A673 (cell line): ENCODE results near the gene ZNF777. TPM values are rescaled to one million over a fixed set of nuclear protein-coding genes. Genes with fewer than 3 reads are reported as not detected.
"Not testable (repeated sequence)": the region's sequence is repeated elsewhere in the genome, so short reads cannot be mapped to it uniquely, and the experiment has no call there.

Source experiments
- BruUV-seq: library from RNA; stranded (reverse); fragments of 400-500 nt; replicated peaks from 2 replicates; lab custom pipeline; 2021; lab: Mats Ljungman, UMichigan
- CTCF ChIA-PET: fragments of 300-600 bp; sonication (Branson Sonifier 250); formaldehyde crosslinking; loops from one replicate; lab custom pipeline; 2022; ENCODE audit warnings: antibody characterized with exemption; lab: Charles Lee
- POLR2A ChIA-PET: fragments of 300-600 bp; sonication (Branson Sonifier 250); formaldehyde crosslinking; loops from one replicate; lab custom pipeline; 2022; ENCODE audit warnings: antibody characterized with exemption; ENCODE audit not compliant: low non-redundant PET; lab: Charles Lee
- DNase-seq: peaks from one replicate; pipeline ENCODE4 v3.0.0-alpha.2; 2015; ENCODE audit warnings: low spot score
- H3K27ac ChIP-seq: fragments of 200-600 bp; sonication (generic); 2 replicates; pipeline ENCODE4 v1.5.1; 2016; ENCODE audit warnings: mixed run types, low read depth, mild to moderate bottlenecking, mixed read lengths, antibody characterized with exemption, low read length; ENCODE audit not compliant: poor library complexity, severe bottlenecking
- H3K27me3 ChIP-seq: fragments of 200-600 bp; sonication (generic); replicated peaks from 2 replicates; pipeline ENCODE4 v1.6.1; 2017; ENCODE audit warnings: mixed run types, low read depth, mild to moderate bottlenecking, mixed read lengths, antibody characterized with exemption, low read length; ENCODE audit not compliant: insufficient read depth, poor library complexity
- H3K36me3 ChIP-seq: fragments of 200-600 bp; sonication (generic); 2 replicates; pipeline ENCODE4 v1.6.1; 2016; ENCODE audit warnings: mixed run types, mild to moderate bottlenecking, mixed read lengths, antibody characterized with exemption, low read length; ENCODE audit not compliant: insufficient read depth, poor library complexity, severe bottlenecking
- H3K4me1 ChIP-seq: fragments of 200-600 bp; sonication (generic); 2 replicates; pipeline ENCODE4 v1.6.1; 2017; ENCODE audit warnings: mixed run types, mild to moderate bottlenecking, mixed read lengths, antibody characterized with exemption, low read length; ENCODE audit not compliant: insufficient read depth, poor library complexity, severe bottlenecking
- H3K4me3 ChIP-seq: fragments of 200-600 bp; sonication (generic); 2 replicates; pipeline ENCODE4 v1.5.1; 2016; ENCODE audit warnings: low read depth, mixed run types, mild to moderate bottlenecking, mixed read lengths, low read length; ENCODE audit not compliant: poor library complexity, severe bottlenecking
- H3K9me3 ChIP-seq: fragments of 200-600 bp; sonication (generic); 2 replicates; pipeline ENCODE4 v1.6.1; 2016; ENCODE audit warnings: mixed run types, low read depth, mild to moderate bottlenecking, mixed read lengths, antibody characterized with exemption, low read length; ENCODE audit not compliant: poor library complexity, severe bottlenecking
- CTCF ChIP-seq: fragments of 300-800, 200-600 bp; sonication (generic); conservative IDR thresholded peaks from 2 replicates; pipeline ENCODE4 v1.5.1; 2017; ENCODE audit warnings: low read depth, mild to moderate bottlenecking, antibody characterized with exemption, low read length, moderate library complexity, mixed read lengths
- EZH2 ChIP-seq: fragments of 200-600 bp; sonication (generic); IDR thresholded peaks from 2 replicates; pipeline ENCODE4 v1.6.1; 2017; ENCODE audit warnings: borderline replicate concordance, low read depth, mild to moderate bottlenecking, mixed read lengths, antibody characterized with exemption, low read length; ENCODE audit not compliant: poor library complexity, severe bottlenecking
- intact Hi-C: fragments of 100-400 bp; cut with micrococcal nuclease; formaldehyde crosslinking; loops from one replicate; pipeline ENCODE4 v1.10.0; 2022; ENCODE audit not compliant: unreplicated experiment
- total RNA-seq: library from RNA; stranded (reverse); gene quantifications from 2 replicates; pipeline ENCODE4 v1.2.3, GENCODE V29; 2021

Gene ZNF777
- total RNA-seq, 1 experiment from 2014 or later = 19.3 TPM

DNA sequence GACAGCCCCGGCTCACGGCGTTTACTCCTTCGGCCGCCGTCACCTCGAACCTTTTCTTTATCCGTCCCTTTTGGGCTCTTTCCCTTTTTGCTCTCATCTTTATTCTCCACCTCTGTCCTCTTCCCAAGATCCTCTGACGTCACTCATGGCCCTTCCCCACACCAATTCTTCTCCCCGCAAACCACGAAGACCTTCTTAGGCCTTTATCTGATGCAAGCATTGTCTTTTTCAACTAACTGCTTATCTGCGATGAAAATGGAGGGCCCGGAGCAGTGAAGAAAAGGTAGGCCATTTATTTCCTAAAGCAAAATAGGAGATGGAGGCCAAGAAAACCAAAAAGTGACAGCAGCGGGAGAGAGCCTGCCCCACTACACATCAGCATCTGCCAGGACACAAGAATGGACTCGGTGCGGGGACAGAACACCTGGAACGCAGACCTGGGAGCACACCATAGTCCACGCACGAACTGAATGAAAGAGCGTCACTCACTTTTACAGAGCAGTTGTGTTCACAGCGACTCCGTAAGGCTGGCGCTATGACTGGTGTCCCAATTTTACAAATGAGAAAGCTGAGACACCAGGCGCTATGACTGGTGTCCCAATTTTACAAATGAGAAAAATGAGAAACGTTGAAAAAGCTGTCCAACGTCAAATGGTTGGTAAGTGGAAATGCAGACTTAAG, 45.3 kb downstream of the ZNF777 start:
- Histone ChIP-seq H3K9me3 (no peaks in the 10 kb centered on the region), H3K4me1 (no peaks in the 10 kb centered on the region), H3K27me3 (no peaks in the 10 kb centered on the region), H3K36me3 (no peaks in the 10 kb centered on the region), H3K4me3 (no peak overlapping the region), H3K27ac (no peak overlapping the region)
- no peak for DNase-seq
- intact Hi-C loops = no loop called here
- POLR2A ChIA-PET = no interaction called here
- no TSS peak for BruUV-seq
- no peak for TF ChIP-seq EZH2
- no peak for TF ChIP-seq CTCF
- CTCF ChIA-PET = no interaction called here

DNA sequence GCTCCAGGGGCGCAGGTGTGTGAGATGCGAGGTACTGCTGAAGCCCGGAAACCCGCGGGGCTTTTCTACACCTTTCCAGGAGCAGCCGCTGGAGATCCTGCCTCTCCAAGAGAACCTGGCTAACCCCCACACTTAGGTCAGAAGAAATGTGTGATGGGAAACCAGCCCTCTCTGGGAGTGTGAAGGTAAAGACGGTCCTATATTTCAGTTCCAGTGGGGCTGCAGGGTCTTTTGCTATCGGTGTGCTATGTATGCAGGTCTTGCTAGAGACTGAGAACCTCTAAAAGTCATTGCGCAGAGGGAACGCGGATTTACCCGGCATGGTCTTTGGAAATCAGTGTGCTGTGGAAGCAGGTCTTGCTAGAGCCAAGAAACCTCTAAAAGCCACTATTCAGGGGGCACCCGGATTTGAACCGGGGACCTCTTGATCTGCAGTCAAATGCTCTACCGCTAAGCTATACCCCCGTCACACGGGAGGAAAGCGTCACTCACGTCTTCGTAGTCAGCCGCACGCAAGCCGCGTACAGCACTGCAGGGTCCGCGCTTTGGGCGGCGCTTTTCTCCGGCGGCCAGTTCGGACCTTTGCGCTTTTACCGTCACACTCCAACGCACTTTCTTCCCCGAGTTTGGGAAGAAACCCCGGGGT, 46.0 kb downstream of the ZNF777 start:
- H3K4me3 ChIP-seq = no peak overlapping the region
- ChIA-PET CTCF (no interaction called here), POLR2A (no interaction called here)
- intact Hi-C loops = no loop called here
- TF ChIP-seq CTCF (no peak), EZH2 (no peak)
- no peak overlapping the region for H3K27ac ChIP-seq
- H3K4me1 ChIP-seq = no peaks in the 10 kb centered on the region
- no peaks in the 10 kb centered on the region for H3K9me3 ChIP-seq
- no peak for DNase-seq
- no peaks in the 10 kb centered on the region for H3K36me3 ChIP-seq
- BruUV-seq = no TSS peak
- H3K27me3 ChIP-seq = no peaks in the 10 kb centered on the region

- intact Hi-C loops = no loop called here
- no peak for DNase-seq
- POLR2A ChIA-PET = no interaction called here
- no peak for TF ChIP-seq CTCF
- no peak for TF ChIP-seq EZH2
- no TSS peak for BruUV-seq
- Histone ChIP-seq H3K9me3 (no peaks in the 10 kb centered on the region), H3K4me1 (no peaks in the 10 kb centered on the region), H3K27ac (no peak overlapping the region), H3K27me3 (no peaks in the 10 kb centered on the region), H3K4me3 (no peak overlapping the region), H3K36me3 (no peaks in the 10 kb centered on the region)
- CTCF ChIA-PET = no interaction called here
Measured at GRCh38 chr7:149414171-149414570, 46.7 kb downstream of the ZNF777 start.

DNA sequence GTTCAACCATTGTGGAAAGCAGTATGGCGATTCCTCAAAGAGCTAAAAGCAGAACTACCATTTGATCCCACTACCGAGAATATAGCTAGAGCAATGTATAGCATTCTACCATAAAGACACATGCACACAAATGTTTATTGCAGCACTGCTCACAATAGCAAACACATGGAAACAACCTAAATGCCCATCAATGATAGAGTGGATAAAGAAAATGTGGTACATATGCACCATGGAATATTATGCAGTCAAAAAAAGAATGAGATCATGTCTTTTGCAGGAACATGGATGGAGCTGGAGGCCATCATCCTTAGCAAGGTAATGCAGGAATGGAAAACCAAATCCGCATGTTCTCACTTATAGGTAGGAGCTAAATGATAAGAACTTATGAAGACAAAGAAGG, 47.8 kb downstream of the ZNF777 start:
- H3K36me3 ChIP-seq, H3K9me3 ChIP-seq, H3K27ac ChIP-seq, H3K27me3 ChIP-seq, POLR2A ChIA-PET, intact Hi-C loops, BruUV-seq, DNase-seq, CTCF ChIA-PET, H3K4me3 ChIP-seq, H3K4me1 ChIP-seq: not testable (repeated sequence)
